Gastrocnemius medialis (tissue), 4 donors: ENCODE measurements around the gene CPTP. TPM values are rescaled to one million over a fixed set of nuclear protein-coding genes. Genes with fewer than 3 reads are reported as not detected.

Source experiments
- ATAC-seq, 2 donors: fragments of 150-250 bp; one replicate each; pipeline ENCODE4 v1.9.1; 2016
- DNase-seq, 2 donors: peaks; one replicate each; pipeline ENCODE4 v3.0.0-alpha.2; 2019
- H3K27ac ChIP-seq, 4 donors: fragments of 200-600 bp; sonication (generic); 1 replicate in 1 of 4; 2 replicates in 3 of 4; pipeline ENCODE4 v1.5.1; 2016 to 2018; ENCODE audit warnings: mild to moderate bottlenecking in 2 of 4, moderate library complexity in 1 of 4
- H3K27me3 ChIP-seq, 3 donors: fragments of 200-600 bp; sonication (generic) in 2 of 3; 1 replicate in 1 of 3; 2 replicates in 2 of 3; pipeline versions ENCODE4 v1.5.1 to v1.6.0; 2016 to 2019; ENCODE audit warnings: mild to moderate bottlenecking in 1 of 3, moderate library complexity in 1 of 3
- H3K36me3 ChIP-seq, 2 donors: fragments of 200-600 bp; sonication (generic) in 1 of 2; one replicate each; pipeline ENCODE4 v1.5.1; 2017 to 2018
- H3K4me1 ChIP-seq, 2 donors: fragments of 200-600 bp; sonication (generic) in 1 of 2; one replicate each; pipeline ENCODE4 v1.5.1; 2016 to 2017; ENCODE audit warnings: mild to moderate bottlenecking in 2 of 2
- H3K4me3 ChIP-seq, 4 donors: fragments of 200-600 bp; sonication (generic) in 3 of 4; 1 replicate in 1 of 4; 2 replicates in 3 of 4; pipeline ENCODE4 v1.5.1; 2016 to 2019; ENCODE audit warnings: mild to moderate bottlenecking in 2 of 4
- H3K9me3 ChIP-seq, 3 donors: fragments of 200-600 bp; sonication (generic) in 2 of 3; 1 replicate in 1 of 3; 2 replicates in 2 of 3; pipeline ENCODE4 v1.5.1; 2016 to 2019
- POLR2A ChIP-seq, 2 donors: fragments of 450-650 bp; IDR thresholded peaks; one replicate each; pipeline ENCODE4 v1.6.1; 2017; ENCODE audit warnings: antibody characterized with exemption in 2 of 2, mild to moderate bottlenecking in 2 of 2, moderate library complexity in 2 of 2
- in situ Hi-C, 4 donors: fragments of 200-750 bp; cut with MboI; loops; one replicate each; pipeline versions ENCODE4 v1.15.0 to v1.8.0; 2017; ENCODE audit warnings: low sequenced_read_pairs in 4 of 4
- intact Hi-C: fragments of 100-400 bp; cut with DNase I; formaldehyde crosslinking; loops from one replicate; pipeline ENCODE4 v1.15.1; 2023; ENCODE audit warnings: low total_unique reads
- total RNA-seq, 4 donors: library from RNA; depleted of rRNA; stranded (reverse); fragments of >200 nt; gene quantifications; one replicate each; pipeline versions ENCODE4 v1.1.0 to v1.2.3, GENCODE V29; 2016
- TF ChIP-seq, protein P1 (sequence below), 5 experiments: fragments of 450-650 bp in 3 of 5; fragments of 200-600 bp in 2 of 5; sonication (generic) in 2 of 5; IDR thresholded peaks in 4 of 5; conservative IDR thresholded peaks in 1 of 5; 1 replicate in 4 of 5; 2 replicates in 1 of 5; pipeline ENCODE4 v1.5.1; 2016 to 2019; ENCODE audit warnings: antibody characterized with exemption in 5 of 5, mild to moderate bottlenecking in 3 of 5, moderate library complexity in 3 of 5

Gene CPTP
- total RNA-seq, 4 donors from 2014 or later: 22.7 to 64.9 (median 34.0) TPM

DNA sequence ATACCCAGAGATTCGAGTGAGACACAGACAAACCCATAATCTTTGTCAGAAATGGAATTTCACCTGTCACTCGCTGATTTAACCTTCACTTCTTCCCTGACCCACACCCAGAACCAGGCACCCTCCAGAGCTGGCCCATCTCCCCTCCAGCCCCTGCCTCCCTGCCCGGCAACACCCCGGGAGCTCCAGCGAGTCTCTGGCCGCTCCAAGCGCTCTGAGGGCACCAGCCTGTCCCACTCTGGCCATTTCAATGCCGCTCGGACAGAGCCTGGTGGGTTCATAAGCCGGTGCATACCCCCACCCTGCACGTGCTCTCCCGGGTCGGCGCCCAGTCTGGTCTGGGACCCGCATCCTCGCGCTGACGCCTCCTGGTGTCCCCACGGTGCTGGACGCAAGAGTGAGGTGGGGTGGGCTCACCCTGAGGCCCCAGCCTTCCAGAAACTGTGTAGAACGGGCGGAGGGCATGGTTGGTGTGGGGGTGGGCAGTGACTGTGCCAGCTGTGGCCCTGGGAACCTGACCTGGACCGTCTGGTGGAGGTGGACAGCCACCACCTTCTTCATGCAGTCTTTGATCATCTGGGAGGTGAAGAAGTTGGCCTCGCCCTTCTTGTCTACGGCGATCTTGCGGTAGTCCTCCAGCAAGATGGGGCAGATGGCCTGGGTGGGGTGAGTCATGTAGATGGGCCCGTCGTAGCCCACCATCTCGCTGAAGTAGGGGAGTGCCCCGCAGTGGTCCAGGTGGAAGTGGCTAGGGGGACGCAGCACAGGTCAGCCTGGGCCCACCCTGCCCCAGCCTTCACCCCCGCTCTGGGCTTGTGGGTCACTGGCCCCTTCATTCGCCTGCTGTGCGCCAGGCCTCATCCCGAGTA is 5.6 kb upstream of the CPTP start:
- peaks cover 42 to 50% of the 10 kb centered on the region in 2 donors for H3K4me1 ChIP-seq
- ATAC-seq (no peak), DNase-seq (no peak)
- peak overlapping the region; percentile 74 to 91 (median 86) for H3K27ac ChIP-seq
- intact Hi-C loops (loop anchor here (10.0 kb wide), 1 partner anchor 364 kb away; the partner anchor contains the start of gene NOC2L), in situ Hi-C loops (no loop called here)
- peaks cover 0 to 35% of the 10 kb centered on the region in 2 donors for H3K36me3 ChIP-seq
- H3K4me3 ChIP-seq: no peak overlapping the region
- H3K27me3 ChIP-seq: no peaks in the 10 kb centered on the region
- TF ChIP-seq, protein P1, sequence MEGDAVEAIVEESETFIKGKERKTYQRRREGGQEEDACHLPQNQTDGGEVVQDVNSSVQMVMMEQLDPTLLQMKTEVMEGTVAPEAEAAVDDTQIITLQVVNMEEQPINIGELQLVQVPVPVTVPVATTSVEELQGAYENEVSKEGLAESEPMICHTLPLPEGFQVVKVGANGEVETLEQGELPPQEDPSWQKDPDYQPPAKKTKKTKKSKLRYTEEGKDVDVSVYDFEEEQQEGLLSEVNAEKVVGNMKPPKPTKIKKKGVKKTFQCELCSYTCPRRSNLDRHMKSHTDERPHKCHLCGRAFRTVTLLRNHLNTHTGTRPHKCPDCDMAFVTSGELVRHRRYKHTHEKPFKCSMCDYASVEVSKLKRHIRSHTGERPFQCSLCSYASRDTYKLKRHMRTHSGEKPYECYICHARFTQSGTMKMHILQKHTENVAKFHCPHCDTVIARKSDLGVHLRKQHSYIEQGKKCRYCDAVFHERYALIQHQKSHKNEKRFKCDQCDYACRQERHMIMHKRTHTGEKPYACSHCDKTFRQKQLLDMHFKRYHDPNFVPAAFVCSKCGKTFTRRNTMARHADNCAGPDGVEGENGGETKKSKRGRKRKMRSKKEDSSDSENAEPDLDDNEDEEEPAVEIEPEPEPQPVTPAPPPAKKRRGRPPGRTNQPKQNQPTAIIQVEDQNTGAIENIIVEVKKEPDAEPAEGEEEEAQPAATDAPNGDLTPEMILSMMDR (IDR thresholded peaks at IDR 0.05 in 4 of 5, conservative IDR thresholded peaks at IDR 0.05 in 1 of 5): no peak
- H3K9me3 ChIP-seq: no peaks in the 10 kb centered on the region

DNA sequence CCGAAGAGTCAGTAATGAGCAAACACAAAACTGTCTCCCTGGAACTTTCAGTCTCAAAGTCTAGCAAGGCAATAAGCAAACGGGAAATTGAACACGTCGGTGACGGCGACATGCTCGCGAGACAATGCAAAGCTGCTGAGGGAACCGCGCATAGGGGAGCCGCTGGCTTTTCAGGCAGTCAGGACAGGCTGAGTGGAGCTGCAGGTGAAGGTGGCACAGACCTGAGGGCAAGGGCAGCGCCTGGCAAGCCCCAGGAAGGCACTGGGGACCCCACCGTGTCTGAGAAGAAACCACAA is 5.0 kb upstream of the CPTP start:
- no peaks in the 10 kb centered on the region for H3K27me3 ChIP-seq
- intact Hi-C loops (loop anchor here (10.0 kb wide), 1 partner anchor 365 kb away; the partner anchor contains the start of gene NOC2L), in situ Hi-C loops (no loop called here)
- H3K36me3 ChIP-seq: peaks cover 0 to 29% of the 10 kb centered on the region in 2 donors
- TF ChIP-seq POLR2A (IDR thresholded peaks at IDR 0.05): no peak
- TF ChIP-seq, protein P1 (IDR thresholded peaks at IDR 0.05 in 4 of 5, conservative IDR thresholded peaks at IDR 0.05 in 1 of 5): no peak
- ATAC-seq (no peak), DNase-seq (no peak)
- peak overlapping the region; percentile 5 to 91 (median 80) for H3K27ac ChIP-seq
- no peaks in the 10 kb centered on the region for H3K9me3 ChIP-seq
- peaks cover 42 to 50% of the 10 kb centered on the region in 2 donors for H3K4me1 ChIP-seq
- no peak overlapping the region for H3K4me3 ChIP-seq

DNA sequence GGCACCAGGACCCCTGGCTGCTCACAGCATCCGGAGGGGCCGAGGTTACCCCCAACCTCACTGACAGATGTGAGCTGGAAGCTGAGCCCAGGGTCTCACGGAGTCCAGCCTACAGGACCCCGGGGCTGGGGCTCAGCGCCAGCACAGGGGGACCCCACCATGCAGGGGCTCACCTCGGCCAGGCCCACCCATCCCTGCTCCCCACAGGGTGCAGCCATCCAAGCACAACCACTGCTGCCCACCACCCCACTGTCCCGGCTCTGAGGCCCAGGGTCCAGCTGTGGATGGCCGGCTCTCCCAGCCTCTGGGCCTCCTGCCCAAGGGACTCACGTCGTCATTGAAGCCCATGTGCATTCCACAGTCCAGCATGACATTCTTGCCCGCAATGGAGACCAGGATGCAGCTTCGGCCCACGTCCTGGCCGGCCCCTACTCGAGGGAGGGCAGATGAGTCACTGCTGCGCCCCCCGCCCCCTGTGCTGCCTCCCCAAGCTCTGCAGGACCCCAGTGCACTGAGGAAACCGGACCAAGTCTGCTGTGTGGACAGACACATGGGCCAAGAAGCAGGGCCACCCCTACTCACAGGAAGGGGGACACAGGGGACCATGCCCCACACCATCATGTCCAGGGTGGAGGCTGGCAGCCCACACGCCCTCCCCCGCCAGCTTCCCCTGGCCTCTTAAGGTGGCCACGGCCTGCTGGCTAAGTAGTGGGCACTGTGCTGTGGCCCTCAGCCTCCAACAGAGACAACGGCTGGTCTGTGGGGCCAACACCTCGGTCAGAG is 3.7 kb upstream of the CPTP start:
- Histone ChIP-seq H3K27ac (peak overlapping the region; percentile 5 to 91 (median 31)), H3K36me3 (peaks cover 0 to 21% of the 10 kb centered on the region in 2 donors), H3K27me3 (no peaks in the 10 kb centered on the region), H3K4me1 (peaks cover 48 to 60% of the 10 kb centered on the region in 2 donors), H3K4me3 (no peak overlapping the region), H3K9me3 (no peaks in the 10 kb centered on the region)
- intact Hi-C loops (no loop called here), in situ Hi-C loops (no loop called here)
- ATAC-seq (no peak), DNase-seq (no peak)
- no peak for TF ChIP-seq POLR2A (IDR thresholded peaks at IDR 0.05)
- TF ChIP-seq, protein P1 (IDR thresholded peaks at IDR 0.05 in 4 of 5, conservative IDR thresholded peaks at IDR 0.05 in 1 of 5): no peak

DNA sequence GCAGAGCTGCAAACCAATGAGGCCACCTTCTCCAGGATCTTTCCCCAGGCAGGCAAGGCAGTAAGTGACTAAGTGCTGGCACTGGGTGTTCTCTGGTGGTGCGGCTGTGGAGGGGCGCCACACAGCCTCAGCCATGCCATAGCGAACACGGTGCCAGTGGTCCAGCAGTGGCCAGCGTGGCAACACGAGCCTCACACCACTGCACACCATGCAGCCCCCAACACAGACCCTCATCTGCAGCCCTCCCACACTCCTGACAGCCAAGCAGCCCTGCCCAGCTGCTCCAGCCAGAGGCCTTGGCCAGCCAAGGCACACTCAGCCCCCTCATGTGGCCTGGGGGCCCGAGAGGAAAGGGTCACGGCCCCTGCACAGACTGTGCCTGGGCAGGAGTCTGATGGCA is 3.1 kb upstream of the CPTP start:
- peaks cover 0 to 19% of the 10 kb centered on the region in 2 donors for H3K36me3 ChIP-seq
- H3K27ac ChIP-seq: peak overlapping the region; percentile 5 to 91 (median 38)
- no peaks in the 10 kb centered on the region for H3K27me3 ChIP-seq
- H3K4me3 ChIP-seq: no peak overlapping the region
- intact Hi-C loops: no loop called here
- in situ Hi-C loops: no loop called here
- no peak for ATAC-seq
- TF ChIP-seq, protein P1 (IDR thresholded peaks at IDR 0.05 in 4 of 5, conservative IDR thresholded peaks at IDR 0.05 in 1 of 5): no peak
- no peak for TF ChIP-seq POLR2A (IDR thresholded peaks at IDR 0.05)
- no peaks in the 10 kb centered on the region for H3K9me3 ChIP-seq
- peaks cover 54 to 67% of the 10 kb centered on the region in 2 donors for H3K4me1 ChIP-seq
- no peak for DNase-seq
